Measurements from ENCODE around the gene NUMA1.

The NUMA1 gene

DNA sequence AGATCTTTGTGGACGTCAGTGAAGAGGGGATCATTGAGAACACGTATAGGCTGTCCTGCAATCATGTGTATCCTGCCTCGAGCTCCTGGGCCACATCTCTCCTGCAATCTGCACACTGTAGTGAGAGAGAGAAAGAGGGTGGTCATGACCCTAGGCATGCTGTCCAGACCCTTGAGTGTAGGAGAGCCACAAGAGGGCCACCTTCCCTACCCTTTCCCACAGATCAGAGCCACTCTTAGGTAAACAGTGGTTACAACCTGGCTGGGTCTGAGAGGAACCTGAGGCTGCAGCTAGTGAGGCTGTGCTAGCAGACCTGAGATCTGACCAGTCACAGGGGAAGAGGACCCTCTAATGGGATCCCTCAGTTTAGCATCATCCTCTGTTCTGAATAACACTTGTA lies 85.6 kb downstream of the NUMA1 start:
- Histone ChIP-seq H3K4me3 (ENCODE audit: low read length) (no peak overlapping the region), H4K20me1 (ENCODE audit: control insufficient read depth, insufficient read depth, low read depth, low read length) (no peaks in the 10 kb centered on the region), H3K4me1 (ENCODE audit: control insufficient read depth, low read length) (peaks cover 65% of the 10 kb centered on the region), H3K36me3 (ENCODE audit: control insufficient read depth, low read length) (peaks cover 8% of the 10 kb centered on the region; the same call in 1 of the 2 replicates), H3F3A (ENCODE audit: control insufficient read depth, insufficient read depth) (peaks cover 8% of the 10 kb centered on the region), H3K9me2 (replicated peaks; ENCODE audit: control insufficient read depth, low read length) (no peaks in the 10 kb centered on the region), H3K4me2 (ENCODE audit: low read length) (no peak overlapping the region), H3K79me2 (ENCODE audit: control insufficient read depth, low read length) (no peaks in the 10 kb centered on the region), H3K27ac (ENCODE audit: low read depth, low read length) (no peak overlapping the region), H3K9me3 (ENCODE audit: control insufficient read depth, insufficient read depth, low read length) (no peaks in the 10 kb centered on the region), H3K27me3 (ENCODE audit: control insufficient read depth, low read length) (no peaks in the 10 kb centered on the region)
- TF ChIP-seq, protein P1, sequence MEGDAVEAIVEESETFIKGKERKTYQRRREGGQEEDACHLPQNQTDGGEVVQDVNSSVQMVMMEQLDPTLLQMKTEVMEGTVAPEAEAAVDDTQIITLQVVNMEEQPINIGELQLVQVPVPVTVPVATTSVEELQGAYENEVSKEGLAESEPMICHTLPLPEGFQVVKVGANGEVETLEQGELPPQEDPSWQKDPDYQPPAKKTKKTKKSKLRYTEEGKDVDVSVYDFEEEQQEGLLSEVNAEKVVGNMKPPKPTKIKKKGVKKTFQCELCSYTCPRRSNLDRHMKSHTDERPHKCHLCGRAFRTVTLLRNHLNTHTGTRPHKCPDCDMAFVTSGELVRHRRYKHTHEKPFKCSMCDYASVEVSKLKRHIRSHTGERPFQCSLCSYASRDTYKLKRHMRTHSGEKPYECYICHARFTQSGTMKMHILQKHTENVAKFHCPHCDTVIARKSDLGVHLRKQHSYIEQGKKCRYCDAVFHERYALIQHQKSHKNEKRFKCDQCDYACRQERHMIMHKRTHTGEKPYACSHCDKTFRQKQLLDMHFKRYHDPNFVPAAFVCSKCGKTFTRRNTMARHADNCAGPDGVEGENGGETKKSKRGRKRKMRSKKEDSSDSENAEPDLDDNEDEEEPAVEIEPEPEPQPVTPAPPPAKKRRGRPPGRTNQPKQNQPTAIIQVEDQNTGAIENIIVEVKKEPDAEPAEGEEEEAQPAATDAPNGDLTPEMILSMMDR (IDR thresholded peaks at IDR 0.05; ENCODE audit: low read depth, low read length, poor library complexity, severe bottlenecking): no peak
- no peak for TF ChIP-seq EZH2phosphoT487 (IDR thresholded peaks at IDR 0.05; ENCODE audit: borderline replicate concordance, low read length)

DNA sequence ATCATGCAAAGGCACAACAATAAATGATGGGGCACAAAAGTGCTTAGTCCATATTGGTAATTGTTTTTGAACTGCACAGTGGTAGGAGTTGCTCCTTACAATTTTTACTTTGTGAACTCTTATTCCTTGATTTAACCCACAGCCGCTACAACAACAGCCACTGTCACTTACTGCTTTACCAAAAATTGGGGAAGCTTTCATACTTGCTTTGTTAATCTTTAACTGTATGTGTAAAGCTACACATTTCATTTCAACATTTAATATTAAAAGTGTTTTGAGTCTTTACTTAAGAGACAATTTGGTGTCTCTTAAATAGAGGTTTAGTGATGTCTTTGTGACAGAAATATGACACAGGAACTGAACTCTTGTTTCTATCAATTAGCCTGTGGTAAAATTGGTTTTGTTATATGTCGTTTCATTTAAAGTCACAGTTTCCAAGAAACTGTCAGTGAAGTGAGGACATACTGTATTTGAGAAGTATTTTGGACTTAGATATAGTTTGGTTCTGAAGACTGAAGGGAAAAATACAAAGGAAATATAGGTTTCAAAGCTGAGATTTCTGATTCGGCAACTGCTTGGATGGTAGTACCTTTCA lies 88.1 kb downstream of the NUMA1 start:
- H3K4me1 ChIP-seq (ENCODE audit: control insufficient read depth, low read length): peaks cover 46% of the 10 kb centered on the region
- H3K9me3 ChIP-seq (ENCODE audit: control insufficient read depth, insufficient read depth, low read length): no peaks in the 10 kb centered on the region
- no peaks in the 10 kb centered on the region for H3K9me2 ChIP-seq (replicated peaks; ENCODE audit: control insufficient read depth, low read length)
- H3K79me2 ChIP-seq (ENCODE audit: control insufficient read depth, low read length): no peaks in the 10 kb centered on the region
- H3K36me3 ChIP-seq (ENCODE audit: control insufficient read depth, low read length): peaks cover 8% of the 10 kb centered on the region; the same call in 1 of the 2 replicates
- no peaks in the 10 kb centered on the region for H4K20me1 ChIP-seq (ENCODE audit: control insufficient read depth, insufficient read depth, low read depth, low read length)
- H3K27ac ChIP-seq (ENCODE audit: low read depth, low read length): no peak overlapping the region
- TF ChIP-seq, protein P1 (IDR thresholded peaks at IDR 0.05; ENCODE audit: low read depth, low read length, poor library complexity, severe bottlenecking): no peak
- no peak for TF ChIP-seq EZH2phosphoT487 (IDR thresholded peaks at IDR 0.05; ENCODE audit: borderline replicate concordance, low read length)
- peaks cover 8% of the 10 kb centered on the region for H3F3A ChIP-seq (ENCODE audit: control insufficient read depth, insufficient read depth)
- no peaks in the 10 kb centered on the region for H3K27me3 ChIP-seq (ENCODE audit: control insufficient read depth, low read length)
- no peak overlapping the region for H3K4me3 ChIP-seq (ENCODE audit: low read length)
- H3K4me2 ChIP-seq (ENCODE audit: low read length): 0 out of 2 replicates have a peak overlapping the region, but pooled peaks have one; percentile 1

DNA sequence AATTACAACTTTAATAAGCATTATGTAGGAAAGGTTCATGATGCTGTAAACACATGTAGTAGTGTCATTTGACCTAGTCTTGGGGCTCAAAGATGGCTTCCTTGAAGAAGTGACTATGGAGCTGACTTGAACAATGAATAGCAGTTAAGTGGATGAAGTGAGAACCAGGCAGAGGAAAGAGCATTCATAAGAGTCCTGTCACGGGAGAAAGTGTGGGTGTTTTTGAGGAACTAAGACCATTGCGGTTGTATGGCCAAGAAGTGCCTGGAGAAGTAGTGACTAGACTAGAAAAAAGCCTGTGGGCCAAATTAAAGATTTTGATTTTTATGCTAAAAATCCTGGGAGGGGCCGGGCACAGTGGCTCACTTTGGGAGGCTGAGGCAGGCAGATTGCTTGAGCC lies 88.8 kb downstream of the NUMA1 start:
- TF ChIP-seq EZH2phosphoT487 (IDR thresholded peaks at IDR 0.05; ENCODE audit: borderline replicate concordance, low read length): no peak
- TF ChIP-seq, protein P1 (IDR thresholded peaks at IDR 0.05; ENCODE audit: low read depth, low read length, poor library complexity, severe bottlenecking): no peak
- Histone ChIP-seq H3F3A (ENCODE audit: control insufficient read depth, insufficient read depth) (peaks cover 8% of the 10 kb centered on the region), H3K27me3 (ENCODE audit: control insufficient read depth, low read length) (no peaks in the 10 kb centered on the region), H3K9me2 (replicated peaks; ENCODE audit: control insufficient read depth, low read length) (no peaks in the 10 kb centered on the region), H3K4me2 (ENCODE audit: low read length) (no peak overlapping the region), H3K4me1 (ENCODE audit: control insufficient read depth, low read length) (peaks cover 46% of the 10 kb centered on the region), H4K20me1 (ENCODE audit: control insufficient read depth, insufficient read depth, low read depth, low read length) (no peaks in the 10 kb centered on the region), H3K36me3 (ENCODE audit: control insufficient read depth, low read length) (peaks cover 8% of the 10 kb centered on the region; the same call in 1 of the 2 replicates), H3K4me3 (ENCODE audit: low read length) (no peak overlapping the region), H3K79me2 (ENCODE audit: control insufficient read depth, low read length) (no peaks in the 10 kb centered on the region), H3K9me3 (ENCODE audit: control insufficient read depth, insufficient read depth, low read length) (no peaks in the 10 kb centered on the region), H3K27ac (ENCODE audit: low read depth, low read length) (no peak overlapping the region)

Measured in DOHH2 (cell line).